ENCODE measurements around the gene ACBD6.

The ACBD6 gene

GRCh38 chr1:180295999-180296398, 206.4 kb downstream of the ACBD6 start:
- DNase-seq (ENCODE audit: low spot score) = no peak

DNA sequence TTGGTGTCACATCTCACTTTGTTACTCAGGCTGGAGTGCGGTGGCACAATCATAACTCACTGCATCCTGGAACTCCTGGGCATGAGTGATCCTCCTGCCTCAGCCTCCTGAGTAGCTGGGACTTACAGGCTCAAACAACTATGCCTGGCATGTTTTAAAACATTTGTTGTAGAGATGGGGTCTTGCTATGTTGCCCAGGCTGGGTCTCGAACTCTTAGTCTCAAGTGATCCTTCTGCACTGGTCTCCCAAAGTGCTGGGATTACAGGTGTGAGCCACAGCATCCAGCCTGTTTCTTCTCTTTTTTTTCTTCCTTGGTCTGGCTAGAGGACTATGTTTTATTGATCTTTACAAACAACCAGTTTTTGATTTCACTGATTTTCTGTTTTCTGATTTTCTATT, 207.7 kb downstream of the ACBD6 start:
- no peak for DNase-seq (ENCODE audit: low spot score)

- DNase-seq (ENCODE audit: low spot score) = no peak
Measured at GRCh38 chr1:180291004-180291403, 211.4 kb downstream of the ACBD6 start.

GRCh38 chr1:180290265-180291001, 211.9 kb downstream of the ACBD6 start:
- no peak for DNase-seq (ENCODE audit: low spot score)

GRCh38 chr1:180288940-180289339, 213.4 kb downstream of the ACBD6 start:
- no peak for DNase-seq (ENCODE audit: low spot score)

DNA sequence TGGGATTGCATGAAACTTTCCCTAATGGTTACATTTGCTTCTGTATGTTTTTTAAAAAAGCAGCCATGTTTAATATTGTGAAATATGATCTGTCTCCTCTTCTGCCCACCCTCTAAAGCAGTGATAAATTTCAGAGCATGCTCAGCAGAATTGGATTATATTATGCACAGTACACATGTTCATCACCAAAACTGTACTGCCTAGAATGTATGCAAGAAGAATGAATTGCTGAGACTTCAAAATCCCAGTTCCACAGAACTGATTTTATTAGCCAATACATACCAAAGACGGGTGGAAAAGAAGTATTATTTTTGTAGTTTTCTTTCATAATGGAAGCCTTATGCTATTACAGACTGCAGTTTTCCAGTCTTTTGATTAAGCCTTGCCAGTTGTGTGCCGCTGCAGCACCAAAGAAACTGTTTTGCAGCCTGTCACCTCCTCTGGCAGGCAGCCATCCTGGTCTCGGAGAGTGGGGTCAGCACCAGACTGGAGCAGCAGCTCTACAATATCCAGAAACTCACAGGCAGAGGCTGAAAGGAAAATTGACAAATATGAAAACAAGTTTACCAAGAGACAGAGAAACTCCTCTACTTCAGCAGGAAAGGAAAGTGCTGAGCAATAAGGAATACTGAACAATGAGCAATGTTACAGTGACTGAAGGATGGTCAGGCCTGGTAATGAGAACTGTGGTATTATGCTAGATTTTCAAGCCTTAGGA, 214.2 kb downstream of the ACBD6 start:
- DNase-seq (ENCODE audit: low spot score) = peak; percentile 26

DNA sequence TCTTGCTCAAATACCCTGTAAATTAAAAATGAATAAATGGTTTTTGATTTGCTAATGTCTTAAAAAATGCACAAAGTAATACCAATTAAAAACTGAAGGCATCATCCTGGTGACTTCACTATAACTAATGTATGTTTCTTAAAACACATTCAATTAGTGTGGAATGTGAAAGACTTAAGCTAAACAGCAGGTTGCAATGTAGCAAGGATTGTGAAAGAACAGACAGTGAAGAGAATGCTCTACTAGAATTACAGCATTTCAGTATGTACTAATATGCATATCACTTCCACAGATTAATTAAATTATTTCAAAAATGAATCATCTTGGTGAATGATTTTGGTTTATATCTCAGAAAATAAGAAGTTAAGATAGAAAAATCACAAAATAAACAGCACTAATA, 216.0 kb downstream of the ACBD6 start:
- DNase-seq (ENCODE audit: low spot score) = no peak

GRCh38 chr1:180283098-180283497, 219.3 kb downstream of the ACBD6 start:
- no peak for DNase-seq (ENCODE audit: low spot score)

DNA sequence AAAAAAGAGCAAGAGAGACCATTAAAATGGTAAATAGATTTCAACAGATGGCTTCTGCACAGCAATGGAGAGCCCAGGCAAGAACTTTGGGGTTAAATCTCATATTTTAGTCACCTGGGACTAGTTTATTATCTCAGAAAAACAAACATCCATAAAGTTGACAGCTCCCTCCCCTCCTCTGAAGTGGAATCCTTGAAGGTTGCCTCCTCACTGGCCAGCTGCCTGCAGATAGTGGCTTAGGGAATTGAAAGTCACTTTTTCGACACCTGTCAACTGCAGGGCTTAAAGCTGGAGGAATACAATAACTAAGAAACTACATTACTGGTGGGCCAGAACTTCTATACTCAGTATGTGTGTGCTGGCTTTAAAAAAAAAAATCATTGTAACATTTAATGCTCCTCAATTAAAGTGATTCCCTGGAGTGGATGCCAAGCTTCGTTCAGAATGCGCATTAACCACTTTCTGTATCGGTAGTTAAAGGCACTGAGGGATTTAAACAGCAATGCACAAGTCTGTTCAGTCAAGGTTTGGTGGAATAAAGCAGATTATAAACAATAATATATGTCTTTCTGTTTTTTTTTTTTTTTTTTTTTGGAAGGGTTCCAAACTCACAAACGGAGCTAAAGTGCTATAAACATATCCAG, 219.9 kb downstream of the ACBD6 start:
- DNase-seq (ENCODE audit: low spot score) = no peak

GRCh38 chr1:180281490-180281889, 220.9 kb downstream of the ACBD6 start:
- DNase-seq (ENCODE audit: low spot score) = no peak

DNA sequence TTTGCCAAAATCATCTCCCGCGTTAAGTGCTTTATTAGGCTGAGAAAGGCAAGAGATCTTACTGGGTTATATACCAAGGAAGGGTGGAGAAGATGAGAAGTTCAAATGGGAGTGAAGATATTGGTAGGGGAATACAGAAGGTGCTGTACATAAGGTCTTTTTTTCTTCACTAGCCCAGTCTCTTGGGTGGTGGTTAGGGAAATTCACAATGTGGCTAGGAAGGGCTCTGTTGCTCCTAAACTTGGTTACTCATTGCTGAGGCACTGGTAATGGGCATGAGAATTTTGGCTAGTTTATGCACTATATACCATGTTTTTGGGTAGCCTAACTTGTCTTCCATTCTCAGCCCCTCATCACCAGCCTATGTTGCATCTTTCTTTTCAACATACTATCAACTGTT, 221.8 kb downstream of the ACBD6 start:
- DNase-seq (ENCODE audit: low spot score) = no peak

- DNase-seq (ENCODE audit: low spot score) = no peak
Measured at GRCh38 chr1:180279651-180280050, 222.7 kb downstream of the ACBD6 start.

DNA sequence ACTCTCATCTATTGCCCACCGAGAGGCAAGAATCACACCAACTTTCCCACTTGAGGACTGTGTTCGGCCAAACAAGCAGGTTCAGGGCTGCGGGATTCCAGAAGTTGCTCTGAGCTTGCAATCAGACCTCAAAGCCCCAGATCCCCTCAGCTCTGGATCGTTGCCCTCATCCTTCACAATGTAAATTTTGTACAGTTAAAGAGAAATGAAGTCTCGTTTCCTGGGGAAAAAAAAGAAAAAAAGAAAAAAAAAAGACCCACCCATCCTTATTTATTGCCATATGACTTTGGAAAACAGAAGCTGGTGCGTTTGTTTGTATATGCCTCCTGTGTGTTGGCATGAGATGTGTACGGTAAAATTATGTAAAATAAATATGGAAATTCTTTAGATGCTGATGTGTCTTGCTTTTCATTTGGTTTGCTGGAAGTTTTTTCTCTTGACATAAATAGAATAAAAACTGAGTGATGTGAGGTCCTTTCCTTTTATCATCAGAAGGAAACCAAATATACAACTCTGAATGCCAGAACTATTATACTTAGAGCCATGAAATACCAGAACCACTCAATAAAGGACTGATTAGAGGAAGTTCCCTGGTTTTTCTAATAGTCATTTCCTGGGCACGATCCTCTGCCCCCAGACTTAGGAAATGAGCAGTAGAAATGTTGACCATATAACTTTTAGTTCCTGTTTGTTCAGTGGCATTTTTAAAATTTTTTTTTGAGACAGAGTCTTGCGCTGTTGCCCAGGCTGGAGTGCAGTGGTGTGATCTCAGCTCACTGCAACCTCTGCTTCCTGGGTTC, 223.6 kb downstream of the ACBD6 start:
- peak; percentile 20 for DNase-seq (ENCODE audit: low spot score)

GRCh38 chr1:180278194-180278515, 224.2 kb downstream of the ACBD6 start:
- DNase-seq (ENCODE audit: low spot score) = peak; percentile 13

DNA sequence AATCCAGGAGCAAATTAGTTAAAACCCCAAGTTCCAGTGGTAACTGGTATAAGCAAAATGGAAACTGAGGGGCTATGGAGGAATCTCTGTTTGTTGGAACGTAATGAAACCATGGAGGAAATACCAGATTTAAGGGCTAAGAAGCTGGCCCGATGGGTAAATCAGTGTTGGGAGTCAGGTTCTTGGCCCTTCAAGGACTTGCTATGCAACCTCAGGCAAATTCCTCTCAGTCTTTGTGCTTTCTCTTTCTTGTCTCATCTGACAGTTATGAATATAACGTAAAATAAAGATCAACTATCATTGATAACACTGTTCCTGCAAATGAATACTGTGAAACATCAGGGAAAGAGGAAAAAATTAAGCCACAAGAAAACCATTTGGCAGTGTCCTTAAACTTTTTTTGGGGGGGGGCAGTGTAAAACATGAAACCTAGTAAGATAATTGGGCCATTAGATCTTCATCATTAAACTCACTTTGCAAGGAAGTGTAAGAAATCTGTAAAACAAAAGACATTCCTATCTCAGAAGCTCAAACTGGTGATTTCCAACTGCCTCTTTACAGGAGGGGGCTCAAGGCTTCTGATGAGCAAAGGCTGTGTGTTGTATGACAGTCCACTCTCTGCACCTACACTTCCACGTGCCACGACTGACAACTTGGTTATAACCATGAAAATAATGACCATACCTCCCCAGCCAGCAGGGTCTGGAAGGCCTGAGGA, 224.7 kb downstream of the ACBD6 start:
- no peak for DNase-seq (ENCODE audit: low spot score)

DNA sequence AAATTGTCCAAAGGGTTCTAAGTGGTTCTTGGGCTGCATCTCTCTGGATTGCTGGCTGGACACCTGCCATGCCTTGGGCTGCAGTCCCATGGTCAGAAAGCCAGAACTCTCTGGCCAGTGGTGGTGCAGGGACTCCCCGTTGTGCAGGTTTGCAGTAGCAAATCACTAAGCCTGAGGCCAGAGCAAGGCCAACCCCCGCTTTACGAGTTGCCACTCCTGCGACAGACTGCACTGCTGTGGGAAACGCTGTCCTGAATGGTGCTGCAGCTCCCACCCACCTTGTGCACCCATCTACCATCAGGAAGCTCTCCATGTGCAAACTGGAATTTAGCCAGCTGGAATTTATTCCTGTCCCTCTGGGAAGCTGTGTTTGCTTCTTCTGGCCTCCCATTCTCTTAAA, 226.7 kb downstream of the ACBD6 start:
- no peak for DNase-seq (ENCODE audit: low spot score)

- no peak for DNase-seq (ENCODE audit: low spot score)
Measured at GRCh38 chr1:180274221-180274620, 228.2 kb downstream of the ACBD6 start.

GRCh38 chr1:180273066-180273465, 229.3 kb downstream of the ACBD6 start:
- DNase-seq (ENCODE audit: low spot score) = no peak

DNA sequence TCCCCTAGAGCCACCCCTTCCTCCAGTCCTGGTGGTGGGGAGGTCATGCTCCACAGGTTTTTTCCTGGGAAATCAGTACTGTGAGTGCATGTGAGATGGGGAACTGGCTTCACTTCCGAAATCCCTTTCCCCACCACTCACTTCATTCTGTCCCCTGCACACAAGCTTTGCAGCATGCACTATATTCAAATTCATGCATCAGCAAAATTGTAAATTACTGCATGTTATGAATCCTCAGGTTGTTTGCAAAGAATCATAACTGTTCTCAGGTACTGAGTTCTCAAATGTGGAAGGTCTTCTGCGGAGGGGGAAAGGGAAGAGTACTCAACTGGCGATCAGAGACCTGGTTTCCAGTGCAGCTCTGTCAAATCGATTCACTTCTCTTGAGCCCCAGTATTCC, 230.0 kb downstream of the ACBD6 start:
- no peak for DNase-seq (ENCODE audit: low spot score)

- DNase-seq (ENCODE audit: low spot score) = no peak
Measured at GRCh38 chr1:180271272-180272255, 230.8 kb downstream of the ACBD6 start.

Data from globus pallidus (tissue), 1 donor.